Germinal center (tissue), 1 donor: ENCODE measurements around the gene IVNS1ABP.
A peak's percentile ranks its signal among the peaks of the same experiment; 100 is the strongest.
"Not testable (repeated sequence)": the region's sequence is repeated elsewhere in the genome, so short reads cannot be mapped to it uniquely, and the experiment has no call there.

Experiments used
- DNase-seq: peaks from one replicate; pipeline ENCODE4 v3.0.0; 2012; ENCODE audit warnings: mixed read lengths, low spot score

The IVNS1ABP gene

DNA sequence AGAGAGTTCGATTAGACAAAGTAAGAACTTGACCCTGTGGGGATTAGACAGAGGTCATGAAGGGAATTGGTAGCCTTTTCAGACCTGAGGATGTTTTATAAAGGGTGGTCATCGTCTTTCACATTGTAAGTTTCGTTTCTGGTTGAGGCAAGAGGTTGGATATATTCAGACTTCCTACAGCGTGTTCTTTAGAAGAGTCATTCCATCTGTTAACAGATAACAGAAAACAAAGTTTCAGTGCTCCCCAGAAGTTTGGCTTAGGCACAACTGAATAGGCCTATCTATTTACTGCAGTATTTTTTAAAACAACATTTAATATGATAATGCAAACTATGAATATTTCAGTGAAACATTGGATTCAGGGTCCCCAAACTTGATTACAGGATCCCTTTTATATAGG is 17.1 kb upstream of the IVNS1ABP start:
- DNase-seq: no peak

DNA sequence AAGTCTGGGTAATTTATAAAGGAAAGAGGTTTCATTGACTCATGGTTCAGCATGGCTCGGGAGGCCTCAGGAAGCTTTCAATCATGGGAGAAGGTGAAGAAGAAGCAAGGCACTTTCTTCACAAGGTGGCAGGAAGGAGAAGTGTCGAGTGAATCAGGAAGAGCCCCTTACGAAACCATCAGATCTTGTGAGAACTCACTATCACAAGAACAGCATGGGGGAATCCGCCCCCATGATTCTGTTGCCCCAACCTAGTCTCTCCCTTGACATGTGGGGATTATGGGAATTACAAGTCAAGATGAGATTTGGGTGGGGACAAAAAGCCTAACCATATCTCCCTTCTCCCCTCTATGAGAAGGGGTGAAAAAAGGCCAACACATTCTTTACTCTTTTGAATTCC is 11.2 kb upstream of the IVNS1ABP start:
- DNase-seq: no peak

DNA sequence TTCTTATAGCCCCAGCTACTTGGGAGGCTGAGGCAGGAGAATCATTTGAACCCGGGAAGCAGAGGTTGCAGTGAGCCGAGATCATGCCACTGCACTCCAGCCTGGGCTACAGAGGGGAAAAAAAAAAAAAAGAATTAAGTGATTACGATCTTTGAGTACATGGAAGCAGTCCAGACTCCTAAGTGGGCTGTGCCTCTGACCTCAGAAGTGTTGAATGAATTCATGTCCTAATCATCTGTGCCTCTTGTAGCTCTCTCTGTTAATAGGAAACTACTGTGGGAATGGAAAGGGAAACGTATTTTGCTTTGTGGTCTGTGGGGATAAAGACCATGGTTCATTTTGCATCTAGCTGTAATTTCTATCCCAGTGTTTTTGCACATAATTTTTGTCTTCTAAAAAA is 8.4 kb upstream of the IVNS1ABP start:
- no peak for DNase-seq

DNA sequence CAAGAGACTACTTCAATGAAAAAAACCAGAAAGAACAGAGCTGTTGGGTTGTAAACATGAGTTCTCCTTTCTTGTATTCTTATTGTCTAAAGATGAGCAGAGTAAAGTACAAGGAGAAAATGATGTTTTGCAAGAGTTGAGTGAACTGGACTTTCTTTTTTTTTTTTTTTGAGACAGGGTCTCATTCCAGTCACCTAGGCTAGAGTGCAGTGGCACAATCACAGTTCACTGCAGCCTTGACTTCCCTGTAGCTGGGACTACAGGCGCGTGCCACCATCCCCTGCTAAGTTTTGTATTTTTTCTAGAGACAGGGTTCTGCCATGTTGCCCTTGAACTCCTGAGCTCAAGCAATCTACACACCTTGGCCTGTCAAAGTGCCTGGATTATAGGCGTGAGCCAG is 7.1 kb upstream of the IVNS1ABP start:
- no peak for DNase-seq

DNA sequence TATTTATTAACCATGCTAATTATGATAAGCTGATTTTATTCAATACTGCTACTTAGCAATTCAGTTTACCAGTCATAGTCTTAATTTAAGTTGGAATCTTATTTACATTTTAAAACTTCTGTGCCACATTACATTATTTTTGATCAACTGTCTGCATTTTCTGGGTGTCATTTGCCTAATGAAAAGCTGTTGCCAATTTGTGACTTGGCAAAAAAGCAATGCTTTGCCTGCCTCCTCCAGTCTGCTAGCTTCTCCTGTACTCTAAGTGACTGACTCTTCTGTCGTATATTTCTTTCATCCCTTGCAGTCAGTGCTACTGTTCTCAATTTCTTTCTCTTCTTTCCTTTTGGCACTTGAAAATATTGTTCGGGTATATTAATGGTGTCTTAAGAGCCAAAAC is 5.6 kb upstream of the IVNS1ABP start:
- no peak for DNase-seq

DNA sequence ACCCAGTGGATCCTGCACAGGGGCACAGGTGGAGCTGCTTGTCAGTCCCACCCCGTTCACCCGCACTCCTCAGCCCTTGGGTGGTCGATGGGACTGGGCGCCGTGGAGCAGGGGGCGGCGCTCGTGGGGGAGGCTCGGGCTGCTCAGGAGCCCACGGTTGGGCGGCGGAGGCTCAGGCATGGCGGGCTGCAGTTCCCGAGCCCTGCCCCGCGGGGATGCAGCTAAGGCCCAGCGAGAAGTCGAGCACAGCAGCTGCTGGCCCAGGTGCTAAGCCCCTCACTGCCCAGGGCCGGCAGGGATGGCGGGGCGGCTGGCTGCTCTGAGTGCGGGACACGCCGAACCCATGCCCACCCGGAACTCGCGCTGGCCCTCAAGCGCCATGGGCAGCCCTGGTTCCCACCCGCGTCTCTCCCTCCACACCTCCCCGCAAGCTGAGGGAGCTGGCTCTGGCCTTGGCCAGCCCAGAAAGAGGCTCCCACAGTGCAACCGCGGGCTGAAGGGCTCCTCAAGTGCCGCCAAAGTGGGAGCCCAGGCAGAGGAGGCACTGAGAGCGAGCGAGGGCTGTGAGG is 4.7 kb upstream of the IVNS1ABP start:
- not testable (repeated sequence) for DNase-seq

DNA sequence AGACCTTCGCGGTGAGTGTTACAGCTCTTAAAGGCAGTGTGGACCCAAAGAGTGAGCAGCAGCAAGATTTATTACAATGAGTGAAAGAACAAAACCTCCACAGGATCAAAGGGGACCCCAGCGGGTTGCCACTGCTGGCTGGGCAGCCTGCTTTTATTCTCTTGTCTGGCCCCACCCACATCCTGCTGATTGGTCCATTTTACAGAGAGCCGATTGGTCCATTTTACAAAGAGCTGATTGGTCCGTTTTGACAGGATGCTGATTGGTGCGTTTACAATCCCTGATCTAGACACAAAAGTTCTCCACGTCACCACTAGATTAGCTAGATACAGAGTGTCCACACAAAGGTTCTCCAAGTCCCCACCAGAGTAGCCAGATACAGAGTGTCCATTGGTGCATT is 4.1 kb upstream of the IVNS1ABP start:
- not testable (repeated sequence) for DNase-seq

DNA sequence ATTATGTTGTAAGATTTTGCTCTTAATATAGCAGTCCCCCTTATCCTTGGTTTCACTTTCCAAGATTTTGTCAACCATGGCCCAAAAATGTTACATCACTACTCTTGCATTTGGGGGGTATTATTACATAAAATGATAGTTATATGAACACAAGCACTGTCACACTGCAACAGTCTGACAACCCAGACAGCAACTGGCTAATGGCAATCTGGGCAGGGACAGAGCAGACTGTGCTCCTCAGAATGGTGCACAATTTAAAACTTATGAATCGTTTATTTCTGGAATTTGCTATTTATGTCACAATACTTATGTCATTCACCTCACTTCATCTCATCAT is 2.1 kb upstream of the IVNS1ABP start:
- no peak for DNase-seq

DNA sequence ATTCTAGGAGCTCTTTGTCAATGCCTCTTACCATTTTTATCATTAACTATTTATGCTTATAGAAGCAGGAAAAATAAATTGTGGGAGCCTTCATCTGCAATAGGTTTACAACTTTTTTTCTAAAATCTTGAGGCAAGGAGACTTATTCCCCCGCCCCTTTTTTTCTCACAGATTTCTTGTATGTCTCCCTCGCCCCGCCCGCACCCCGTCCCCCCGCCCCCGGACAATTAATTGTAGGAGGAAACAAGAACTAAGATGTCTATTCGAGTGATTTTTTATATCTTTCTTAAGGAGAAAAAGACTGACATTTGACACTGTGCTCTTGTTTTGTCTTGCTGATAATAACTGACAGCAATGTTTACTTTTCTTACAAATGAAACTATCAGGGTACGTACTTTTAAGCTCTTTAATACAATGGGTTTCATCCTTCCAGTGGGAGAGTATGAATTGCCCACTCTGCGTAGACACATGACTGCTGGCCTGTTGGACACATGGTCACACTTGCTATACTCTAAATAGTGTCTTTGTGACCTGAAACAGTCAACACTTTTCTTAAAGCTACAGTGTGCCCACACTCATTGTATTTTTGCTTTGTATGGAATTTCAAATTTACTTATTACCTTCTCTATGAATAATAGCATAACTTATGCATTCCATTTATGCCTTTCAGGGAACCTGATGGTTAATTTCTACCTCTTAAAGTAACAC is 1.5 kb upstream of the IVNS1ABP start:
- DNase-seq: peak; percentile 3

DNA sequence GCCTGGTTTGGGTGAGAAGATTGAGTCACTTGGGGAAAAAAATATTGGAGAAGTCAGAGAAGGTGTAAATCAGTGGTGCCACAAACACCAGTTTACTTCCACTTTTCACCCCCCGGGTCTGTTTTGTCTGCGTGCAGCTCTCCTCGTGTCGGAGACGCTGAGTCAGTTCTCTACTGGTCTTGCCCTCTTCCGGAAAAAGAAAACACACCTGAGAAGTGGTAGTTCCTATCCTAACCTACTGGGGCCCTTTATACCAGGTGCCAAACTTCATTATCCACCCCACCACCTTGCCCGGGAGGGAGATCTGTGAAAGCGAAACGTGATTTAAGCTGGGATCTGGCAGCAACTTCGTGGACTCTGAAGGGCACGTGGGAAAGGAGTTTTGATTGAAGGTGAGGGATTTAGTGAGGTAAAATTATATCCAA is 855 bp upstream of the IVNS1ABP start:
- peak; percentile 56 for DNase-seq

DNA sequence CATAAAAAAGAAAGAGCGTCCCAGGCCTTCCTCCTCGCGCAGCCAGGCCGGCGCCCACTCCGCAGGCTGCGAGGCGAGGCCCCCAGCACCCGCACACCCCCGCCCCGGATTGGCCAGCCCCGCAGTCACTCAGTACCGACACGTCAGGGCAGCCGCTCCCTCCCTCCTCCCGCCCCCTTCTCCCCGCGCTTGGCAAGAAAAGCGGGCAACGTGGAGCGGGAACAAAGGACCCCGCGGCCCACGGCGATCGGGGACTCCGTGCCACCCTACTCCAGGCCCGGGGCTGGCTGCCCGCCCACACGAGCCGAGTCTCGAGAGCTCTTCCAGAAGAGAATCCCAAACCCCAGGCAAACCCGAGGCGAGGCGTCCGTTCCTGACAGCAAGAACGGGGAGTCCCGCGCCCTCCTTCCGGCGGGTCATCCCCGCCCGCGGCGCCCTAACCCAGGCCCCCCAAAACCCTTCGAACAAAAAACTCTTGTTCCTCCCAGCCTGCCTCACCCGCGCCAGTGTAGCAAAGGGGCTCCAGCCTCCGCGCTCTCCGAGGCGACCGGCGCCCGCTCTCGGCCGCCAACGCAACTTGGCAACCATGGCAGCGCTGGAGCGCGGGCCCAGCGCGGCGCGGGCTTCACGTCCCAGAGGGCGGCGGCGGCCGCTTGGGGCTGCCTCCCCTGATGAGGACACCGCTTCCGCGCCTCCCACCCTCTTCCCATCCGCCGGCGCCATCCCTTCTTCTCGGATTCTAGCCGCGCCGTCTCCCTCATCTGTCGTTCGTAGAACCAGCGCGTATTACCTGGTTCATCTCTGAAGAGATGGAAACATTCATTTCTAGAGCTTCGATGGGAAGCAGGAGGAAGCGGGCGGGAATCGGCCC is 645 bp downstream of the IVNS1ABP start:
- DNase-seq: peak; percentile 84

DNA sequence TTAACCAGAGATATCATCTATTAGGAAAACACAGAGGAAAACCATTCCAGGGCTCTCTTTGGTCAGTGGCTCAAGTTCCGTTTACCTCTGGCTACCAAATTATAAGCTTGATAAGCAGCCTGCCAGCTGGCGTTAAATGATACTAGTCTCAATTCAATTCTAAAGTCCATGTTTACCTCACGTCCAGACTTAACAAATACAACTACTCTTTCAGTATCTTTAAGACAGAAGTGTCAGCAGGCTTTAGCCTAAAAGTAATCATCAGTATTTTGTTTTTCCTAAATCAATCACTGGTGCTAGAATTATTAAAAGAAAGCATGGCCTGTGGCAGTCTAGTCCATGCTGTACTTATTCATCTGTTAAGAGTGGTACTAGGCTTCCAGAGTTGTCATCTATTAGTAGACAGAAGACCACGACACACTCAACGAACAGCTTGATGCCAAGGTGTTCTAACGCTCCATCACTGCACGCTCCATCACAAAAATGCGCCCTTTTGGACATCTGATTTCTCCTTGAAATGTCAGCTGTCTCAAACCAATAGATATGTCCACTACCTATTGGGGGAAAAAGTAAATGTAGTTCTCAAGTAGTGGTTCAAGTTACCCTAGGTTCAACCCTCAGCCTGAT is 1.5 kb downstream of the IVNS1ABP start:
- DNase-seq: no peak

DNA sequence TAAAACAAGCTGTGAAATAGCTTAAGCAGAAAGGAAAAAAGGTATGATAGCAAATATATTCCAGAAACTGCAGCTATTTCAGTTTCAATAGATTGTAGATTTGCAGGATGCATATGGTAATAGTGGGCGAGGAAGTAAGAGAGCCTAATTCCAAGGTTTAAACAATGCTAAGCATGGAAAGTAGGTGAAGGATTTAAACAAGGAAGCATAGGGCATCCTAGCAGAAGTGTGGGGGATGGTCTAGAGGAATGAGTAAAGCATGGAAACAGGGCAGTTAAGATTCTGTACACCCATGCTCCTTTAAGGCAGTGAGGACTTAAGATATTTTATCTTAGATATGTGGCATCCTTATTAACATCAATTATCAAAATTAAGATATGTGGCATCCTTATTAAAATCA is 2.6 kb downstream of the IVNS1ABP start:
- no peak for DNase-seq

DNA sequence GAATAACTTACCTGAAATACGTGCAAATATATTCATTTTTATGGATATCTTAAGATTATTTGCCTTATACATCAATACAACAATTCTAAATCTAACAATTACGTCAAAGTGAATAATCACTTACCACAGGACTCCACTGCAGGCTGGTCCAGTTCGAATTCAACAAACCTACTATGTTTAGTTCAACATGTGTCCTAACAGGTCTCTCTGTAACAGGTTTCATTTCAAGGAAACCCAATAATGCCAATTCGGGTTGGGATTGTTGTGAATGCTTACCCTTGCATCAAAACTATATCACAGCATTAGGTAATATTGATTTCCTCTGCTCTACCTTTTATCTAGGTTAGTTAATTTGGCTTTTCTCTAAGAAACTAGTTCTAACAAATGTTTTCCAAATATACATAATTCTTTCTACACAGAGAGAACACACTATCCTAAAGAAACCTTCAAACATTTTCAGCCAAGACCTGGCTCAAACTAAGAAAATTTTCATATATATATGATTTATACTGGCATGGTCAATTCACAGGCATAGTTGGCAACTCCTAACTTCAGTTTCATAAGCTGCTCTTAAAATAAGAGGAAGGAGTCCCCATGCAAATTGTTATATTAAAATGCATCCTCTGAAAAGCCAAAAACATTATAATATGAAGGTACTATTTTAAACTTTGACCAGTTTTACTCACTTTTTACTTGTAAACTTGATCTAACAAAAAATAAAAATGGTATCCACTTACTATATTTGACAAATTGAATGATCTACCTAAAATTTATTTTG is 4.5 kb downstream of the IVNS1ABP start:
- DNase-seq: peak; percentile 11

DNA sequence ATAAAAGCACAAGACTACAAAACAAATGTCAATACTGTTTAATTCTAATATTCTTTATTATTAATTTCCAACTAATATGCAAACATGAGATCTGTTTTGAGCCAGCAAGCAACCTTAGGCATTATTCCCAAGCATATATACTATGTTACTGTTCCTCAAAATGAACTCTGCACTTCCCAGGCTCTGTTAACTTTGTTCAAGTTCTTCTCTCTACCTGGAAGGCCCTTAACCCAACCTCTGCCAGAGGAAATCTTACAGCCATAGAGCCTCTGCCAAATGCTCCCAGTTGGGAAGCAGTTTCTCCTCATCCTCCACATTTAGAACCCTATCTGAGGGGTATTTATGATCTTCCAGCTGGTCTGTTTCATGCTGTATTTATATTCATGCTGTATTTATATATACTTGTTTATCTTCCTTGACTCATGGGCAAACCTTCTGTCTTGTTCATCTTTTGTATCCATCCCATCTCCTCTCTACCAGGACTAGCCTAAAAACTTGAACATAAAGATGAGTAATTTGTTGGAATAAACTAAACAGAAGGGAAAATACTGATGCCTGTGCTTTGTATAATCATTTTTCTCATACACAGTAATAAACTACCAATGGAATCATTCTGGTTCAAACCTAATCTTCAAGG is 5.3 kb downstream of the IVNS1ABP start:
- DNase-seq: no peak

DNA sequence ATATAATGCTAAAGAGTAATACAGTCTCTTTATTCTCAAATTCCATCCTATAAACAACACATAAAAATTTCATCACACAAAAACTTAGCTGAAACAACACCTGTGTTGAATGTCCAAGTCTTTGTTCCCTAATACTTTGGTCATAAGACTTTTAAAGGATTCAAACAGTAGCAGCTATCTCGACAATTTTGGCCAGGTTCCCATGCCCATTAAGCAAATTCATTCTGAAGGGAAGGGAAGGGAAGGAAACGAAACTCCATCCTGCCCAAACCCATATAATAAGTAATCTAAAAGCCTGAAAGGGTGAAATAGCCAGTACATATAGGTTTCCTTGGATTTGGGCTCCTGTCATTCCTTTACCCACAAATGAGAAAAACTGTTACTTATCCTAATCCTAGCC is 7.5 kb downstream of the IVNS1ABP start:
- DNase-seq: no peak

DNA sequence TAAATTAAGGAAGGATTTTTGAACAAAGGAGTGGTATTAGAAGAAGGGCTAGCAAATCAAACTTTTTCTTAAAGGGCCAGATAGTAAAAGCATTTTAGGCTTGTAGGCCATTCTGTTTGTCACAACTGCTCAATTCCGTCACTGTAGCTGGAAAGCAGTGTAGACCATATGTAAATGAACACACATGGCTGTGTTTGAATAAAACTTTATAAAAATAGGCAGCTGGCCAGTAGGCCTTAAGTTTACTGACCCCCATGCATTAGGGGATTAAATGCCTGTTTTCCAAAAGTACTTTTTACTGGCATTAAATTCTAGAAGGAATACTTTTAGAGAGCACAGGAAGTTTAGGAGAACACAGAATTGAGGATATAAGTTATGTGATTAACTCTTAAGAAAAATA is 8.9 kb downstream of the IVNS1ABP start:
- no peak for DNase-seq

DNA sequence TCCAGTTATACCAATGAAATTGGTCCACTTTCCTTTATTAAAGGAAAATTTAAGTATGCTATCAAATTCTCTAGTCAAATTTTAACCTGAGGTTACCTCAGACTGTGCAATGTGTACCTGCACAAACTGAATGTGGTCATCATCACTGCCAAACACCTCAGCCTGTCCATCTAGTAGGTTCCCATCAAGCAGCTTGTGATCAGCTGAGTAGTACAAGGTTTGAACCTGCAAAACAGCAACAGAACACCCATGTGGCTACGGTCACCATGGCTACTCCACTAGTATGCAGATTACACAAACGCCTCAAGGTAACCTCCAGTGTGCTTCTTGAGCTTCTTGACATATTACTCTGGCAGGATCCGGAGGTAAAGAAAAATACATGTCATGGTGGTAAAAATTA is 11.6 kb downstream of the IVNS1ABP start:
- no peak for DNase-seq

DNA sequence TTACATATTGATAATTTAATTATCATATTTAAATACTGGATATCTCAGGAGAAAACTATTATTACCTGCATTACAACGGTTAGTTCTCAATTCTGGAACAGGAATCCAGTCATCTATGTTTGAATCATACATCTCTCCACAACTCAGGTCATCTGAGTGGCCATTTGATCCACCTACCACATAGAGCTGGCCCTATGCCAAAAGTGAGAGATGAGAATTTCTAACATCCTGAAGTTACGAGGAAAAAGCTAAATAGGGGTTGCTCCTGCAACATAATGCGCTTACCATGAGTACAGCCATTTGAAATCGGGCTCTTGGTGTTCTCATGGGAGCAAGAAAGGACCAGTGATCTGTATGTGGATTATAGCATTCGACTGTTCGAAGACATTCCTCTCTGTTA is 16.9 kb downstream of the IVNS1ABP start:
- no peak for DNase-seq

DNA sequence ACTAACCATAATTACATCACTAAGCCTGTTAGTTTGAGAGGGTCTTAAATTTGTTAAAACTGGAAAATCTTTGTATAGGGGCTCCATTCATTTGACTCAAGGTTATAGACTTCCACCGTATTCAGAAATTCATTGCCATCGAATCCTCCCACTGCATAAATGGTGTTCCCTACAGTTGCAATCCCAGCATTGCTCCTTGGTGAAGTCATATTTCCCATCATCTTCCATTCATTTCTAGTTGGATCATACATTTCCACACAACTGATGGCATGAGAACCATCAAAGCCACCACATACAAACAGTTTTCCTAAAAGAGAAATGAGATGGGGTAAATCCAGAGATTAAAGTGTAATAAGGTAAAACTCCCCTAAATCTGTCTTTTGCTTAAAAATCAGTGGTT is 19.1 kb downstream of the IVNS1ABP start:
- DNase-seq: no peak

DNA sequence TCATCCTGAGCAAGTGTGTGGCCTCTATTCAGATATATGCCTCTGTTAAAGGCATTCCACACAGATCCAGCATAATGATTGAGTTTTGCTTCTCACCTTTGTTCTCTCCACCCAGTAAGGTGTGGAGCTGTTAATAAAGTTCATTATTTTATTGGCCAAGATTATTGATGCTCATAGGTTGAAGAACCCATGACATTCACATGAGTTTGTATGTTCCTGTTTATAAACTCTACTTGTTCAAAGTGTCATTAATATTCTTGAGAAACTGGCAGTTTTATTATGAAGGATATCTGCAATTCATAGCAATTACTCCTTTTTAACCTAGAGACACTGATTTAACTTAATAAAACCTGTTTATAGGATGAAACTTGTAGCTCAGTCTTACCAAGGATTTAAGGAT is 22.0 kb downstream of the IVNS1ABP start:
- DNase-seq: no peak
